SK-N-SH treated with all-trans-retinoic acid at 6 μM for 48 hours (cell line): ENCODE results near the gene CDKN1A.

Source experiments
- ARNTL ChIP-seq: fragments of 450-650 bp; formaldehyde crosslinking; IDR thresholded peaks from 2 replicates; pipeline ENCODE4 v1.5.0; 2020; ENCODE audit warnings: low read depth, mild to moderate bottlenecking, moderate library complexity, borderline replicate concordance
- ISL1 ChIP-seq: fragments of 250-450 bp; sonication (Bioruptor Pico); IDR thresholded peaks from 2 replicates; pipeline ENCODE4 v2.1.2; 2022; ENCODE audit warnings: mild to moderate bottlenecking, moderate library complexity
- PATZ1 ChIP-seq: fragments of 250-450 bp; sonication (Bioruptor Pico); IDR thresholded peaks from 2 replicates; pipeline ENCODE4 v1.8.0; 2020; ENCODE audit warnings: mild to moderate bottlenecking, moderate library complexity, borderline replicate concordance
- RARB ChIP-seq: fragments of 250-450 bp; sonication (Bioruptor Pico); IDR thresholded peaks from 2 replicates; pipeline ENCODE4 v1.8.0; 2021; ENCODE audit warnings: mild to moderate bottlenecking, moderate library complexity
- ZFP30 ChIP-seq: fragments of 450-650 bp; formaldehyde crosslinking; IDR thresholded peaks from 2 replicates; pipeline ENCODE4 v1.5.0; 2022; ENCODE audit warnings: mild to moderate bottlenecking, moderate library complexity
- ZNF565 ChIP-seq: fragments of 450-650 bp; formaldehyde crosslinking; conservative IDR thresholded peaks from 2 replicates; pipeline ENCODE4 v1.5.0; 2020; ENCODE audit warnings: low read depth, mild to moderate bottlenecking, moderate library complexity

GRCh38 chr6:36665180-36665579 is 13.3 kb upstream of the CDKN1A start:
- TF ChIP-seq RARB (CRISPR knock-in tag) (no peak), ZFP30 (CRISPR knock-in tag) (no peak), PATZ1 (CRISPR knock-in tag) (no peak), ZNF565 (no peak), ISL1 (CRISPR knock-in tag) (no peak), ARNTL (CRISPR knock-in tag) (no peak)
